Measurements from ENCODE around the gene CCDC172.
"Not testable (repeated sequence)": the region's sequence is repeated elsewhere in the genome, so short reads cannot be mapped to it uniquely, and the experiment has no call there.

CCDC172 gene

GRCh38 chr10:116336866-116337265 is 12.6 kb downstream of the CCDC172 start:
- no peak for DNase-seq (ENCODE audit: low spot score)

DNA sequence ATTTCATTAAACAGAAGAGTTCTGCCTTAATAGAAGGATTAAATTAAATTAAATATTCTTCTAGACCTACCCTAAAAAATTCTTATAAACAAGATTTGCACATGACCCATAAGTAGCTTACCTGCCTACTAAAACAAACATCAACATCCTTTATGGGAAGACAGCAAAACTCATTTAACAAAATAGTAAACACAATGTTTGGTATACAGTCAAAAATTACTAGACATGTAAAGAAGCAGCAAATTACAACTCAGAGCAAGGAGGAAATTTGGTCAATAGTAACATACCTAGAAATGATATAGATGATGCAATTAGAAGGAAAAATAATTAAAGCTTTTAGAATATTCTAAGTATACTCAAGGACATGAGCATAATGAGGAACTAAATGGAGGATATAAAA is 27.9 kb downstream of the CCDC172 start:
- DNase-seq (ENCODE audit: low spot score) = no peak

DNA sequence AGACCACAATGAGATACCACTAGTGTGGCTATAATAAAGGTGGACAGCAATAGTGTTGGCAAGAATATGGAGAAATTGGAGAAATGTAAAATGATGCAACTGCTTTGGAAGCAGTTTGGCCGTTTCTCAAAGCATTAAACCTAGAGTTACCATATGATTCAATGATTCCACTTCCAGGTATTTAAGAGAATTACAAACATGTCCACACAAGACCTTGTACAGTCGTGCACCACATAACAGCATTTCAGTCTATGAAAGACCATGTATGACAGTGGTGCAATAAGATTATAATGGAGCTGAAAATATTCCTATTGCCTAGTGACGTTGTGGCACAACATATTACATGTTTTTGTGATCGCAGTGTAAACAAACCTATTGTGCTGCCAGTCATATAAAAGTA is 29.6 kb downstream of the CCDC172 start:
- DNase-seq (ENCODE audit: low spot score) = no peak

GRCh38 chr10:116355341-116355740 is 31.1 kb downstream of the CCDC172 start:
- no peak for DNase-seq (ENCODE audit: low spot score)

GRCh38 chr10:116356833-116357232 is 32.6 kb downstream of the CCDC172 start:
- no peak for DNase-seq (ENCODE audit: low spot score)

GRCh38 chr10:116364868-116365267 is 40.6 kb downstream of the CCDC172 start:
- no peak for DNase-seq (ENCODE audit: low spot score)

DNA sequence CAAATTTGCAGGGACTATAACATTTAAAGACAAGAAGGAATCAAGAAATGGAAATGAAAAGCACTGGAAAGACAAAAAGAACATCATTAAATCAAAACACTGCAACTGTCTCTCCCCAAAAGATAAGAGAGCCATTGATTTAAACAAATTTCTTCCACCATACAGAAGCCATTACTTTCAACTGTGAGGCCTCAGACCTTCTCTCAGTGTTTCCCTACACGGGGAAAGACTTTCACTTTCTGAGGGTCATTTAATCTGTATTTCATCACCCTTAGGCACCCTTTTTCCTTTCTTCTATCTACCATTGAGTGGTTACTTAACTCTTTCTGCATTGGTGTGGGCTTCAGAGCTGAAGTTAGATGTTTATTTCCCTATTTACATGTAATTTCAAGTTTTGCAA is 47.5 kb downstream of the CCDC172 start:
- DNase-seq (ENCODE audit: low spot score) = no peak

DNA sequence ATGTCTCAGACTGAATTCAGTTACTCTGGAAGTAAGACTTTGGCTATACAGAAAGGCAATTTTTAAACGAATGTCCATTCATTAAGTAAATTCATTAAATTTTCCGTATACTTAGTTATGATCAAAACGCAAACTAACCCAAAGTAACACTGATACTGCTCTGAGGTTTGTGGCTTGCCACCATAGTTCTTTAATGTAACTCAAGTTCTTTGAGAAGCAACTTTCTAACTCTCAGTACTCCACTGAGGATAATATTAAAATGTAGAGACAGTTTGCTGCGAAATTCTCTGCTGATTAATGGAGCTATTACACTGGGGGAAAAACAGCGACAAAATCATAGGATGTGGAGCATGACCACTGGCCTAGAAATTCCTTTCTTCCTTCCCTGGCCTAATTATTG is 58.0 kb downstream of the CCDC172 start:
- DNase-seq (ENCODE audit: low spot score) = no peak

DNA sequence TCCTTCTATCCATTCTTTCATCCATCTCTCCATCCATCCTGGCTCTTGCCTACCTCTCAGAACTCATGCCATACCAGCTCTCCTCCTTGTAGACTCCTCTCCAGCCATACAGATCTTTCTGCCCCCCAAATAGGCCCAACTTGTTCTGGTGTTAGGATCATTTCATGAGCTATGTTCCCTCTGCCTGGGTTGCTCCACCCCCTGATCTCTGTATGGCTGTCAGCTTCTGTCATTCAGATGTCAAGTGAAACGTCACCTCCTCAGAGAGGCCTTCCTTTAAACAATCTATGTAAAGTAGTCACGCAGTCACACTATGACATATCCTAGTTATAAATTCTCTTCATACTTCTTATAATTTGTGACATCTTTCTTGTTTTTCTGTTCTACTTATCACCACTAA is 61.1 kb downstream of the CCDC172 start:
- DNase-seq (ENCODE audit: low spot score) = no peak

- peak; percentile 50 for DNase-seq (ENCODE audit: low spot score)
Observed at GRCh38 chr10:116385994-116386809, 62.0 kb downstream of the CCDC172 start.

DNA sequence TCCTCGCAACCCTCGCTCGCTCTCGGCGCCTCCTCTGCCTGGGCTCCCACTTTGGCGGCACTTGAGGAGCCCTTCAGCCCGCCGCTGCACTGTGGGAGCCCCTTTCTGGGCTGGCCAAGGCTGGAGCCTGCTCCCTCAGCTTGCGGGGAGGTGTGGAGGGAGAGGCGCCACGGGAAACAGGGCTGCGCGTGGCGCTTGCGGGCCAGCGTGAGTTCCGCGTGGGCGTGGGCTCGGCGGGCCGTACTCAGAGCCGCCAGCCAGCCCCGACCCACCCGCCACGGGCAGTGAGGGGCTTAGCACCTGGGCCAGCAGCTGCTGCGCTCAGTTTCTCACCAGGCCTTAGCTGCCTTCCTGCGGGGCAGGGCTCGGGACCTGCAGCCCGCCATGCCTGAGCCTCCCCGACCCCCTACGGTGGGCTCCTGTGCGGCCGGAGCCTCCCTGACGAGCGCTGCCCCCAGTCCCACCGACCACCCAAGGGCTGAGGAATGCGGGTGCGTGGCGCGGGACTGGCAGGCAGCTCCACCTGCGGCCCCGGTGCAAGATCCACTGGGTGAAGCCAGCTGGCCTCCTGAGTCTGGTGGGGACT is 69.1 kb downstream of the CCDC172 start:
- not testable (repeated sequence) for DNase-seq (ENCODE audit: low spot score)

DNA sequence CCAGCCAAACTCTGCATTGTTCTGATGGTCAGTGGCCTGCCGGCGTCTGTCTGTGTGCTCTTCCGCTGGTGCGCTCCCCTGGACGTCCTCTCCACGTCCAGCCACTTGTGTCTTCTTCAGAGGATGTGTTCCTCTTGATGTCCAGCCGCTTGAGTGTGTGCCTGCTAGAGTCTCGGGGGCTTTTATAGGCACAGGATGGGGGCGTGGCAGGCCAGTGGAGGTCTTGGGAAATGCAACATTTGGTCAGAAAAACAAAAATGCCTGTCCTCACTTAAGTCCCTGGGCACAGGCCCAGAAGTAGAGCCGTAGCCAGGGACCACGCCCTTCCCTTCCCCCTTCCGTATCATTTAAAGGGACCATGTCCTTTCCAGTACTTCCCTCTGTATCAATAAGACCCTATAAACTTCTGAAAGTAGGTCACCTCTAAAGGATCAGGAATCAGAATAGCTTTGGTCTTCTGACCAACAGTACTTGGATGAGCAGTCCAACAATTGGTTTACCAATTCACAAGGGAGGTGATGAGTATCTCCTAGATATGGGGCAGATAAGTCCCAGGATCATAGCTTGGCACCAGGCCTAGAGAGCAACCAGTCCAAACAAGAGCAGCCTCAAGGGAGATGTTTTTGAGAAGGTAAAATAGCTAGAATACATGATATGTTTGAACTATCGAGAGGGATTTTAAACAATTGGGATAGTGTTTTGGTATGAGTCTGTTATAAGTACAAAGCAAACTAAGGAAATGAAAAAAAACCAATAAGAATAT is 71.2 kb downstream of the CCDC172 start:
- DNase-seq (ENCODE audit: low spot score) = no peak

DNA sequence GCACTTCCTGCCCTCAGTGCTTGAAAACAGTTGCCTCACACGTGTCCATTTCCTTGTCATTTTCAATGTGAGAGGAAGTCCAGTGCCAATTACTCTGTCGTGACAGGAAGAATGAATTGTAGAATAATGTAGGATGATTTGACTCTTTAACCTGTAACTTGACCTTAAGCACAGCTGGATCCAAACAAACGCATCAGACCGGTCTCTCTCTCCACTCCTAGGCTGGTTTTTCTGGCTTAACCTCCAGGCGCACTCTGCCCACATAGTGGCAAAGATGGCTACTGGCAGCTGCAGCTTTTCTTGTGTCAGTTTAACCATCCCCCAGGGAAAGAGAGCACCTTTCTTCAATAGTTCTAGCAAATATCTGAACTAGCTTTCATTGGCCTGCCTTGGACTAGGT is 74.0 kb downstream of the CCDC172 start:
- DNase-seq (ENCODE audit: low spot score) = no peak

- no peak for DNase-seq (ENCODE audit: low spot score)
Observed at GRCh38 chr10:116402858-116403257, 78.6 kb downstream of the CCDC172 start.

- no peak for DNase-seq (ENCODE audit: low spot score)
Observed at GRCh38 chr10:116403740-116404250, 79.5 kb downstream of the CCDC172 start.

DNA sequence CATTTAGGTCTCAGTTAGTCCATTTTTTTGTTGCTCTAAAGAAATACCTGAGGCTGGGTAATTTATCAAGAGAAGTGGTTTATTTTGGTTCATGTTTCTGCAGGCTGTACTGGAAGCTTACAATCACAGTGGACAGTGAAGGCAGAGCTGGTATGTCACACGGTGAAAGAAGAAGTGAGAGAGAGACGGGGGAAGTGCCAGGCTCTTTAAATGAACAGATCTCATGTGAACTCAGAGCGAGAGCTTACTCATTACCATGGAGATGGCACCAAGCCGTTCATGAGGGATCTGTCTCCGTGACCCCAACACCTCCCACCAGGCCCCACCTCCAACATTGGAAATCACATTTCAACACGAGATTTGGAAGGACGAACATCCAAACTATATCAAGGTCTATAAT is 84.5 kb downstream of the CCDC172 start:
- DNase-seq (ENCODE audit: low spot score) = no peak

GRCh38 chr10:116410351-116410750 is 86.1 kb downstream of the CCDC172 start:
- no peak for DNase-seq (ENCODE audit: low spot score)

DNA sequence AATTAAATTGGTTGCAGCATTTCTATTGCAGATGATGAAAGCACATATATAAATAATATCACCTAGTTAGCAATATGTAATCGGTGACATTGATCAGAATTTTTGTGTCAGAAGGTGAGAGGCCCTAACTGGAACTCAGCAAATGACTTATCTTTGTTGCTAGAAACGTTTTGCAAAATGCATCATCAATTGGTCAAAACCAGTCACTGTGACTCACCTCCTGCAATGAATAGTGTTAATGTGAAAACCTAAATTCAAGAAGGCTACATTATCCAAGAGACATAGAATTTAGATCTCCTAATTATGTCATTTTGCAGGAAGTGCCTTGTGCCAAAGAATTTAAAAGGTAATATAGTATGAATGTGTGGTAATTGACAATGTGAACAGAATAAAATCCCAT is 93.6 kb downstream of the CCDC172 start:
- DNase-seq (ENCODE audit: low spot score) = no peak

- DNase-seq (ENCODE audit: low spot score) = no peak
Observed at GRCh38 chr10:116418389-116418788, 94.1 kb downstream of the CCDC172 start.

- no peak for DNase-seq (ENCODE audit: low spot score)
Observed at GRCh38 chr10:116421815-116422214, 97.6 kb downstream of the CCDC172 start.

GRCh38 chr10:116427671-116428070 is 103.4 kb downstream of the CCDC172 start, which contains the start of gene PNLIPRP3:
PNLIPRP3 (plus strand) TSS chr10:116427847; CDS start chr10:116428013, 166 bp downstream.
- no peak for DNase-seq (ENCODE audit: low spot score)

DNA sequence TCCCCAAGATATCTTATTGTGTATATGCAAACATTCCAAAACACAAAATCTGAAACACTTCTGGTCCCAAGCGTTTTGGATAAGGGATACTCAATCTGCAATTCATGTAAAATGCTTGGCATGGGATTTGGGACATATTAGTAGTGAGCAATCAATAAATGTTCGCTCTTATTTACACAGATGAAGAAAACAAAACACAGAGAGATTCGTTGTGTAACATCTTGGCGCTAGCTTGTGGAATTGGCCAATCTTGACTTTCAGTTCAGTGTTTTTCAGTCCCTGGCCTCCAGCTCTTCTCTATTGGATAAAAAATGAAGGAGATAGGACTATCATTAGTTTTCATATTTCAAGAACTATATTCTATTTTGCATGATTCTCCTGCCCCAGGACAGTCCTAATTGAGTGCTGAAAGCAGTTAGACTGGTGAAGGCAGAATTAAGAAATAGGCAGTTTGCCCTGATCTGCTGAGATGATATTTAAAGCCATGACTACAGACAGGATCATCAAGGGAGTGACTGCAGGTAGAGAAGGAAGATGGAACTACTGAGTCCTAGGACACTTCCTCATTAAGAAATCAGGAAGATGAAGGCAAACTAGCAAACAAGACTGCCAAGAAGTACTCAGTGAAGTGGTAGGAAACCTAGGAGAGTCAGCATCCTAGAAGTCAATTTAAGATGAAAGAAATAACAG is 105.2 kb downstream of the CCDC172 start:
- DNase-seq (ENCODE audit: low spot score) = no peak
